ENCODE data around the gene KY. TPM values are rescaled to one million over a fixed set of nuclear protein-coding genes. Genes with fewer than 3 reads are reported as not detected.

Gene KY
- total RNA-seq, 1 donor from 2014 or later = 0.29 TPM

GRCh38 chr3:134660046-134660441 is 9.2 kb upstream of the KY start:
- no peaks in the 10 kb centered on the region for H3K9me3 ChIP-seq
- H3K36me3 ChIP-seq = no peaks in the 10 kb centered on the region
- no peaks in the 10 kb centered on the region for H3K4me1 ChIP-seq
- no peaks in the 10 kb centered on the region for H3K27me3 ChIP-seq
- DNase-seq = no peak
- no peak for ATAC-seq
- TF ChIP-seq CTCF (IDR thresholded peaks at IDR 0.05) = no peak
- intact Hi-C loops (cut with DNase I) = no loop called here
- no peak overlapping the region for H3K4me3 ChIP-seq
- H3K27ac ChIP-seq = no peak overlapping the region

- Histone ChIP-seq H3K4me3 (no peak overlapping the region), H3K27me3 (no peaks in the 10 kb centered on the region), H3K4me1 (no peaks in the 10 kb centered on the region), H3K9me3 (no peaks in the 10 kb centered on the region), H3K27ac (no peak overlapping the region), H3K36me3 (no peaks in the 10 kb centered on the region)
- no peak for ATAC-seq
- no peak for DNase-seq
- TF ChIP-seq CTCF (IDR thresholded peaks at IDR 0.05) = no peak
- intact Hi-C loops (cut with DNase I) = no loop called here
Measured at GRCh38 chr3:134659391-134660045, 8.7 kb upstream of the KY start.

GRCh38 chr3:134658555-134658954 is 7.7 kb upstream of the KY start:
- DNase-seq (no peak), ATAC-seq (no peak)
- no peaks in the 10 kb centered on the region for H3K9me3 ChIP-seq
- no peaks in the 10 kb centered on the region for H3K27me3 ChIP-seq
- no peak overlapping the region for H3K27ac ChIP-seq
- no peak for TF ChIP-seq CTCF (IDR thresholded peaks at IDR 0.05)
- H3K4me1 ChIP-seq = no peaks in the 10 kb centered on the region
- H3K4me3 ChIP-seq = no peak overlapping the region
- H3K36me3 ChIP-seq = no peaks in the 10 kb centered on the region
- intact Hi-C loops (cut with DNase I) = no loop called here

GRCh38 chr3:134656211-134656800 is 5.5 kb upstream of the KY start:
- Histone ChIP-seq H3K27ac (no peak overlapping the region), H3K9me3 (no peaks in the 10 kb centered on the region), H3K36me3 (no peaks in the 10 kb centered on the region), H3K27me3 (no peaks in the 10 kb centered on the region), H3K4me1 (no peaks in the 10 kb centered on the region), H3K4me3 (no peak overlapping the region)
- TF ChIP-seq CTCF (IDR thresholded peaks at IDR 0.05) = no peak
- no peak for DNase-seq
- no peak for ATAC-seq
- intact Hi-C loops (cut with DNase I) = no loop called here

- DNase-seq (no peak), ATAC-seq (no peak)
- no peak overlapping the region for H3K27ac ChIP-seq
- H3K27me3 ChIP-seq = no peaks in the 10 kb centered on the region
- intact Hi-C loops (cut with DNase I) = no loop called here
- H3K4me3 ChIP-seq = no peak overlapping the region
- no peaks in the 10 kb centered on the region for H3K9me3 ChIP-seq
- TF ChIP-seq CTCF (IDR thresholded peaks at IDR 0.05) = no peak
- no peaks in the 10 kb centered on the region for H3K4me1 ChIP-seq
- no peaks in the 10 kb centered on the region for H3K36me3 ChIP-seq
Measured at GRCh38 chr3:134655706-134656105, 4.9 kb upstream of the KY start.
